ENCODE measurements around the gene PDE7B. TPM values are rescaled to one million over a fixed set of nuclear protein-coding genes. Genes with fewer than 3 reads are reported as not detected.

Gene PDE7B
- polyA plus RNA-seq (2012; ENCODE audit: insufficient read depth, insufficient read length), result not detected

- no peak within 1 kb of the TSS for H3K4me3 ChIP-seq (ENCODE audit: low read length)
- DNase-seq (ENCODE audit: low read depth, low spot score), result no peak
Measured at GRCh38 chr6:135851442-135852271, at the start of gene PDE7B. TSS of gene PDE7B (plus strand) at chr6:135851701.

GRCh38 chr6:135801755-135802465 is 49.6 kb upstream of the PDE7B start:
- DNase-seq (ENCODE audit: low read depth, low spot score), result no peak
- no peak overlapping the region for H3K4me3 ChIP-seq (ENCODE audit: low read length)

GRCh38 chr6:135810486-135810885 is 41.0 kb upstream of the PDE7B start:
- DNase-seq (ENCODE audit: low read depth, low spot score), result no peak
- H3K4me3 ChIP-seq (ENCODE audit: low read length), result no peak overlapping the region

GRCh38 chr6:135811170-135811569 is 40.3 kb upstream of the PDE7B start:
- H3K4me3 ChIP-seq (ENCODE audit: low read length), result no peak overlapping the region
- DNase-seq (ENCODE audit: low read depth, low spot score), result no peak

- no peak for DNase-seq (ENCODE audit: low read depth, low spot score)
Measured at GRCh38 chr6:135811644-135812526, 39.6 kb upstream of the PDE7B start.

GRCh38 chr6:135813401-135813800 is 38.1 kb upstream of the PDE7B start:
- no peak for DNase-seq (ENCODE audit: low read depth, low spot score)

More at GRCh38 chr6:135811644-135812526, 39.6 kb upstream of the PDE7B start:
- H3K4me3 ChIP-seq (ENCODE audit: low read length), result no peak overlapping the region

GRCh38 chr6:135814043-135814442 is 37.5 kb upstream of the PDE7B start:
- H3K4me3 ChIP-seq (ENCODE audit: low read length), result no peak overlapping the region
- no peak for DNase-seq (ENCODE audit: low read depth, low spot score)

More at GRCh38 chr6:135813401-135813800, 38.1 kb upstream of the PDE7B start:
- no peak overlapping the region for H3K4me3 ChIP-seq (ENCODE audit: low read length)

- no peak for DNase-seq (ENCODE audit: low read depth, low spot score)
- no peak overlapping the region for H3K4me3 ChIP-seq (ENCODE audit: low read length)
Measured at GRCh38 chr6:135815216-135815615, 36.3 kb upstream of the PDE7B start.

GRCh38 chr6:135817035-135817434 is 34.5 kb upstream of the PDE7B start:
- no peak overlapping the region for H3K4me3 ChIP-seq (ENCODE audit: low read length)
- DNase-seq (ENCODE audit: low read depth, low spot score), result no peak

GRCh38 chr6:135819665-135820064 is 31.8 kb upstream of the PDE7B start:
- DNase-seq (ENCODE audit: low read depth, low spot score), result no peak
- H3K4me3 ChIP-seq (ENCODE audit: low read length), result no peak overlapping the region

GRCh38 chr6:135820340-135820739 is 31.2 kb upstream of the PDE7B start:
- no peak for DNase-seq (ENCODE audit: low read depth, low spot score)

GRCh38 chr6:135823851-135824250 is 27.6 kb upstream of the PDE7B start:
- H3K4me3 ChIP-seq (ENCODE audit: low read length), result no peak overlapping the region
- no peak for DNase-seq (ENCODE audit: low read depth, low spot score)

More at GRCh38 chr6:135820340-135820739, 31.2 kb upstream of the PDE7B start:
- H3K4me3 ChIP-seq (ENCODE audit: low read length), result no peak overlapping the region

- no peak for DNase-seq (ENCODE audit: low read depth, low spot score)
- no peak overlapping the region for H3K4me3 ChIP-seq (ENCODE audit: low read length)
Measured at GRCh38 chr6:135826236-135826804, 25.2 kb upstream of the PDE7B start.

- H3K4me3 ChIP-seq (ENCODE audit: low read length), result no peak overlapping the region
- DNase-seq (ENCODE audit: low read depth, low spot score), result no peak
Measured at GRCh38 chr6:135828021-135828420, 23.5 kb upstream of the PDE7B start.

- no peak overlapping the region for H3K4me3 ChIP-seq (ENCODE audit: low read length)
- DNase-seq (ENCODE audit: low read depth, low spot score), result no peak
Measured at GRCh38 chr6:135830452-135830881, 21.0 kb upstream of the PDE7B start.

- no peak for DNase-seq (ENCODE audit: low read depth, low spot score)
- H3K4me3 ChIP-seq (ENCODE audit: low read length), result no peak overlapping the region
Measured at GRCh38 chr6:135831016-135831415, 20.5 kb upstream of the PDE7B start.

GRCh38 chr6:135832166-135832565 is 19.3 kb upstream of the PDE7B start:
- no peak overlapping the region for H3K4me3 ChIP-seq (ENCODE audit: low read length)
- DNase-seq (ENCODE audit: low read depth, low spot score), result no peak

- H3K4me3 ChIP-seq (ENCODE audit: low read length), result no peak overlapping the region
- no peak for DNase-seq (ENCODE audit: low read depth, low spot score)
Measured at GRCh38 chr6:135833771-135834170, 17.7 kb upstream of the PDE7B start.
